AG10803 (cell line): ENCODE results near the gene DDX51.
A peak's percentile ranks its signal among the peaks of the same experiment; 100 is the strongest.

ENCODE experiments used
- DNase-seq: peaks from one replicate; pipeline ENCODE4 v3.0.0; 2010; ENCODE audit warnings: low read depth
- H3K4me3 ChIP-seq: 2 replicates; pipeline ENCODE4 v1.5.1; 2011; ENCODE audit warnings: mild to moderate bottlenecking, low read length, control low read depth
- TF ChIP-seq, protein P1 (sequence below): conservative IDR thresholded peaks from 2 replicates; pipeline ENCODE4 v1.5.1; 2011; ENCODE audit warnings: mild to moderate bottlenecking, low read length, control low read depth, inconsistent platforms

The DDX51 gene

DNA sequence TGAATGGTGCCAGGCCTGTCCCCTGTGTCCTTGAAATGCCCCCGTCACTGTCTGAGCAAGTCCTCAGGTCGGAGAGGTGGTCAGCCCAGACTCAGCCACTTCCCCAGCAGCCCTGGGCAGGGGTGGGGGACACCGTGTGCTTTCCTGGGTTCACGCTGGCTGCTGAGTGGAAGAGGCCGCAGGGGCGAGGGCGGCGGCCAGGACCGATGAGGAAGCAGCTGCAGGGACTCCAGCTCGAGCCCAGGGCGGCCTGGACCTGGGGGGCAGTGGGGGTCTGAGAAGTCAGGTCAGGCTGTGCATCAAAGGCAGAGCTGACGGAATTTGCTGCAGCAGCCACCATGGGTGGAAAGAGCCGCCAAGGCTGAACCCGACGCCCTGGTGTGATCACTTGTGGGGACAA is 28.5 kb upstream of the DDX51 start:
- no peak for DNase-seq
- H3K4me3 ChIP-seq: no peak overlapping the region
- TF ChIP-seq, protein P1, sequence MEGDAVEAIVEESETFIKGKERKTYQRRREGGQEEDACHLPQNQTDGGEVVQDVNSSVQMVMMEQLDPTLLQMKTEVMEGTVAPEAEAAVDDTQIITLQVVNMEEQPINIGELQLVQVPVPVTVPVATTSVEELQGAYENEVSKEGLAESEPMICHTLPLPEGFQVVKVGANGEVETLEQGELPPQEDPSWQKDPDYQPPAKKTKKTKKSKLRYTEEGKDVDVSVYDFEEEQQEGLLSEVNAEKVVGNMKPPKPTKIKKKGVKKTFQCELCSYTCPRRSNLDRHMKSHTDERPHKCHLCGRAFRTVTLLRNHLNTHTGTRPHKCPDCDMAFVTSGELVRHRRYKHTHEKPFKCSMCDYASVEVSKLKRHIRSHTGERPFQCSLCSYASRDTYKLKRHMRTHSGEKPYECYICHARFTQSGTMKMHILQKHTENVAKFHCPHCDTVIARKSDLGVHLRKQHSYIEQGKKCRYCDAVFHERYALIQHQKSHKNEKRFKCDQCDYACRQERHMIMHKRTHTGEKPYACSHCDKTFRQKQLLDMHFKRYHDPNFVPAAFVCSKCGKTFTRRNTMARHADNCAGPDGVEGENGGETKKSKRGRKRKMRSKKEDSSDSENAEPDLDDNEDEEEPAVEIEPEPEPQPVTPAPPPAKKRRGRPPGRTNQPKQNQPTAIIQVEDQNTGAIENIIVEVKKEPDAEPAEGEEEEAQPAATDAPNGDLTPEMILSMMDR: no peak

DNA sequence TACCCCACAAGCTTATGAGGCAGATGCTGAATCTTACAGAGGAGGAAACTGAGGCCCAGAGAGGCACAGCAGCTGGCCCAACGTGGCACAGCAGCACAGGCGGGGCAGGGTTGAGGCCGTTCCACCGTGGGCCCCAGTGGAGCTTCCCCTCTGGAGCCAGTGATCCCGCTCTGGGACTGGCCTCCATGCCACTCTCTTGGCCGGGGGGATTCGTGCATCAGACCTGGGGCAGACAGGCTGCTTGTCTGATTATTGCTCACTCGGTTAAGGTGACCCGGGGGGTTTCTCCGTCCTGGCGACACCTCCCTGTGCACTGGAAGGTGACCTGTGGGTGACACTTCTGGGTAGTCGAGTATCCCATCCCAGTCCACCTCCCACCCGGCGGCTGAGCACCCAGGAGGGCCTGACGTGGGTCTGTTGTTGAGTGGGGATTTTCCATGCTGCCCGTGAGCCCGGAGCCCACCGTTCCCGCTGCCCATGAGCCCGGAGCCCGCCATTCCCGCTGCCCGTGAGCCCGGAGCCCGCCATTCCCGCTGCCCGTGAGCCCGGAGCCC is 27.9 kb upstream of the DDX51 start:
- no peak for DNase-seq
- TF ChIP-seq, protein P1: no peak
- no peak overlapping the region for H3K4me3 ChIP-seq

DNA sequence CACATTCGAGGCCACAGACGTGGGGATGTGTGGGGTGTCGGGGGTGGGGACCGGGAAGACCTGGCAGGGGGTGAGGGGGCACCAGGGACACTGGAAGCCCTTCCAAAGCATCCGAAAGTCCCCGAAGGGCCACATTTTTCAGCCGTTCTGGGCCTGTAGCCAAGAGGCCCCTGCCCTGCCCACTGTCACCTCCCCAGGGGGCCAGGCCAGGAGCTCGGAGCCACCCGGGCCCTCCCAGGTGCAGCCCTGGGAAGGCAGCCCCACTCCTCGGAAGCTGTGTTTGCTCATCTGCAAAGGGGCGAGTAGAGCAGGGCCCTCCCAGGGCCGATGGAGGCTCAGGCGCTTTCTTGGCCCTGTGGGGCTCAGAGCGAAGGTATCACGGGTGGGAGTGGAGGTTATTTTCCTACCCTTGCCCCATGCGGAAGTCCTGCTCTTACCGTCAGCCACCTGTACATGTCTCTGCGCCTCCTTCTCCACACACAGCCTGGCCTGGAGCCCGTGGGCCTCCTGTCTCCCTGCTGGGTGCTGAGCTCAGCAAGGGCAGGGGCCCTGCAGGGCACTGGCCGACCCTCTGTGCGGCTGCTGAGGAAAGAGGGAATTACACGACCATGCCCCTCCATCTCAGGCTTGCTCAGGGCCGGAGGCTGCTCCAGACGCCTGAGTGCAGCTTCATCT is 27.3 kb upstream of the DDX51 start:
- DNase-seq: no peak
- H3K4me3 ChIP-seq: no peak overlapping the region
- TF ChIP-seq, protein P1: no peak

DNA sequence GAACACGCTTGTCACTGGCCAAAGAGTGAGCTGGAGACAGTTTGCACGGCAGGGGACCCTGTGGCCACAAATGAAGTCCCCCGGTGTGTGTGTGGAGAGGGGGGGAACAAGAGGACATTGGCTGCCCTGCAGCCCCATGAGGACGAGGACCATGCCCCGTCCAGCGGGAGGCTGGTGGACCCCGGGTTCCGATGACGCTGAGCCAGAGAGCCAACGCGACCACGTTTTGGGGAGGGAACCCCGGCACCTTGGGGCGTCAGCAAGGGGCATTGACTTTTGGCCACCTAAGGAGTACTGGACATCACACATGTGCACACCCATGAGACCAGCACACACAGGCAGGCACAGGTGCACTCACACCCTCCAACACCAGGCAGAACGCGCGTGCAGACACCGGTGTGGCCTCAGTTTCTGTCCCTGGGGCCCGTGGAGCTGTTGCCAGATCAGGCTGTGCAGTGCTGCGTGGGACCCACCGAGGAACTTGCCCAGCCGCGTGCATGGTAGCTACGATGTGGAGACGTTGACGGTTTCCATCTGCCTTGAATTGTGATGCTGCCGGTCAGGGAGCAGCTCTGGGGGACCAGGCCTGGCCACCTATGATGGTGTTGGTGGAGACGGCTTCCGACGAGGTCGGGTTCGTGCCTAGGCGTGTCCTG is 26.6 kb upstream of the DDX51 start:
- TF ChIP-seq, protein P1: no peak
- DNase-seq: no peak
- no peak overlapping the region for H3K4me3 ChIP-seq

DNA sequence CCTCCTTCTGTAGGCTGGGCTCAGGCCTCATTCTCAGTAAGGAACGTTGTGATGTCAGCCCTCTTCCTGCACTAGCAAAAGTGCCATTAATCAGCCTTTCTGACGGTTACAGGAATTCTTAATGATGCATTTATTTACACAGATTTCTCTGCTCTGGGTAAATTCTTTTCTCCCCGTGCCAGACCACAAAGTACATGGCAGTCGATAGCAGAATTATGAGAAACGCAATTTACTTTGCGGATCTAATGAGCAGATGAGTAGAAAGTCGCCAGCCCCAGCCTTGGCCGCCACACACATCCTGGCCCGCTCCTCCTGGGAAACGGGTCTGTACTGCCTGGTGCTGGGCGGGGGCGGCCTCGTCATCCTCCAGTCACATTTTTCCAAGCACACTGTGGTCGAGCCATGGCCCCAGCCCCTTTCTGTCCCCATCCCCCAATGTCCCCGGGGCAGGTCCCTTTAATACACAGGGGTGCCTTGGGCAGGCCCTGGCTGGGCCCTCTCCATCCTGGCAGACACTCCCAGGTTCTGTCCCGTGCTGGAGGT is 26.0 kb upstream of the DDX51 start:
- peak; percentile 87 for DNase-seq
- no peak overlapping the region for H3K4me3 ChIP-seq
- TF ChIP-seq, protein P1: no peak

DNA sequence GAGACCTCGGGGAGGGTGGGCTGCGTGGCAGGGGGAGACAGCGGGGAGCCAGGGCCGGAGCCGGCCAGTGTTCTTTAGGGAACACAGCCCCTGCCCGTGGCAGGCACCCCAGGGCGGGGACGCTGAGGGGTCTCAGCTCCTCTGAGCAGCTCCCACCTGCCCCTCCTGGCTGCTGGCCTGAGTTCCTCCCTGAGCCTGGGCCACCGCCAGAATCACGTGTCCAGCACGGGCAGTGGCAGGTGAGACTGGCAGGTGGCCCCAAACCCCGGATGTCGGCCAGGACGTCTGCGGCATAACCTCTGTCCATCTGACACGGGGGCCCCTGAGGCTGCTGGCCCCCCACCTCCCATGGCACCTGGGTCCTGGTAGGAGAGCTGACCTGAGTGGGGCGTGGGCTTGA is 25.3 kb upstream of the DDX51 start:
- no peak for DNase-seq
- TF ChIP-seq, protein P1: no peak
- H3K4me3 ChIP-seq: no peak overlapping the region
